Measurements from ENCODE around the gene GSPT1.

The GSPT1 gene

DNA sequence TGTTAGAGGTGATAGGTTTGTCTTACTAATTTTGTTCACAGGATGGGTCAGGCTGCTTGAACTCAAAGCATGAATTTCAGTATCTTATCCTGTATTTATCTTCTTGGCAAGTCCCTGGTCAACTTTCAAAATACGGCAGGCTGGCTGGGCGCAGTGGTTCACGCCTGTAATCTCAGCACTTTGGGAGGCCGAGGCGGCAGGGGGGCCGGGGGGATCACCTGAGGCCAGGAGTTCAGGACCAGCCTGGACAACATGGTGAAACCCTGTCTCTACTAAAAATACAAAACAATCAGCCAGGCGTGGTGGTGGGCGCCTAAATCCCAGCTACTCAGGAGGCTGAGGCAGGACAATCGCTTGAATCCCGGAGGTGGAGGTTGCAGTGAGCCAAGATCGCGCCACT, 39.5 kb downstream of the GSPT1 start:
- Histone ChIP-seq H3K36me3 (ENCODE audit: insufficient read depth, low read length) (peaks cover 75% of the 10 kb centered on the region), H3K4me2 (ENCODE audit: low read length) (no peak overlapping the region), H3K9ac (ENCODE audit: low read depth, low read length) (no peak overlapping the region), H3K9me3 (replicated peaks; ENCODE audit: low read length) (no peaks in the 10 kb centered on the region), H3K4me1 (ENCODE audit: control insufficient read depth, insufficient read depth, low read length) (peaks cover 11% of the 10 kb centered on the region), H3K27me3 (ENCODE audit: control insufficient read depth, insufficient read depth, low read length) (no peaks in the 10 kb centered on the region), H3K4me3 (ENCODE audit: low read length) (no peak overlapping the region)

DNA sequence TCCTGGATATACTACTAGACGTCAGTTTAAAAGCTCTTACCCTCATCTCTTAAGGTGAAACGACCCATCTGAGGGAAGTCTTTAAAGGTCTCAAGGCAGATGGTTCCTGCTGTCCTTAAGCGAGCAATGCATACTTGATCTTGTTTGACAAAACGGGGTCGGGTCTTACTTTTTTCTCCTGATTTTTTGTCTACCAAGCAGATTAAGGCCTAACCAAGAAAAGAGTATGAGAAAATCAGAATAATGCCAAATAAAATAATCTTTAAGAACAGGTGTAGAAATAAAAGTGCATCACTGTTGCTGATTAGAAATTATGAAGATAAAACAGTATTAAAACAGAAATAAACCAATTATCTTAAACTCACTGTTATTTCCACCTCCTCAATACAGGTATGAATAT, 40.0 kb downstream of the GSPT1 start:
- Histone ChIP-seq H3K4me3 (ENCODE audit: low read length) (no peak overlapping the region), H3K9me3 (replicated peaks; ENCODE audit: low read length) (no peaks in the 10 kb centered on the region), H3K4me2 (ENCODE audit: low read length) (no peak overlapping the region), H3K27me3 (ENCODE audit: control insufficient read depth, insufficient read depth, low read length) (no peaks in the 10 kb centered on the region), H3K36me3 (ENCODE audit: insufficient read depth, low read length) (peaks cover 70% of the 10 kb centered on the region), H3K4me1 (ENCODE audit: control insufficient read depth, insufficient read depth, low read length) (peaks cover 12% of the 10 kb centered on the region), H3K9ac (ENCODE audit: low read depth, low read length) (no peak overlapping the region)

DNA sequence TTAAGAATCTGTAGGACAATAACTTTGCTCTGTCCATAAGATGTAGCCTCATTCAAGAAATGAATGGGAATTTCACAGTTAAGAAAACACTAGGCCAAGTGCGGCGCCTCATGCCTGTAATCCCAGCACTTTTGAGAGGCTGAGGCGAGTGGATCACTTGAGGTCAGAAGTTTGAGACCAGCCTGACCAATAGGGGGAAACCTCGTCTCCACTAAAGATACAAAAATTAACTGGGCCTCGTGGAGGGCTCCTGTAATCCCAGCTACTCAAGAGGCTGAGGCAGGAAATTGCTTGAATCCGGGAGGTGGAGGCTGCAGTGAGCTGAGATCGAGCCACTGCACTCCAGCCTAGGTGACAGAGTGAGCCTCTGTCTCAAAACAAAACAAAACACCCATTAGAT, 44.6 kb downstream of the GSPT1 start:
- H3K9ac ChIP-seq (ENCODE audit: low read depth, low read length) = no peak overlapping the region
- peaks cover 61% of the 10 kb centered on the region for H3K36me3 ChIP-seq (ENCODE audit: insufficient read depth, low read length)
- H3K4me3 ChIP-seq (ENCODE audit: low read length) = no peak overlapping the region
- H3K4me2 ChIP-seq (ENCODE audit: low read length) = no peak overlapping the region
- H3K27me3 ChIP-seq (ENCODE audit: control insufficient read depth, insufficient read depth, low read length) = no peaks in the 10 kb centered on the region
- H3K4me1 ChIP-seq (ENCODE audit: control insufficient read depth, insufficient read depth, low read length) = peaks cover 15% of the 10 kb centered on the region
- no peaks in the 10 kb centered on the region for H3K9me3 ChIP-seq (replicated peaks; ENCODE audit: low read length)

DNA sequence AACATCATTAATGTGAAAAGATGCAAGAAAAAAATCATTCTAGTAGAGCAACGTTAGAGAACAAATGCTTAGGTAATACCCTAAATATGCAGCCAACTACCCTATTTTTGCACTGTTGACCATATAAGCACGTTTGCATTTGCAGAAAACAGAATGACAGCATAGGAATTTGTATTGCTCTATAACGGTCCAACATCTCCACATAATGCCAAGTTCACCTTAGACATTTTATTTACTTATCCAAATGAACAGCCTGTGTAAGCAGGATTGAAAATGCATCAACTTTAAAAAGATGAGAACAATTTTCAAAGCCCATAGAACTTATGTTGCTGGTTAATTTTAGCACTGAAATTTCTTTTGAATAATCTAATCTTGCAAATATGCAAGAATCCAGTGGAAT, 45.4 kb downstream of the GSPT1 start:
- Histone ChIP-seq H3K4me1 (ENCODE audit: control insufficient read depth, insufficient read depth, low read length) (peaks cover 21% of the 10 kb centered on the region), H3K36me3 (ENCODE audit: insufficient read depth, low read length) (peaks cover 53% of the 10 kb centered on the region), H3K4me3 (ENCODE audit: low read length) (no peak overlapping the region), H3K9me3 (replicated peaks; ENCODE audit: low read length) (no peaks in the 10 kb centered on the region), H3K4me2 (ENCODE audit: low read length) (no peak overlapping the region), H3K27me3 (ENCODE audit: control insufficient read depth, insufficient read depth, low read length) (no peaks in the 10 kb centered on the region), H3K9ac (ENCODE audit: low read depth, low read length) (no peak overlapping the region)

DNA sequence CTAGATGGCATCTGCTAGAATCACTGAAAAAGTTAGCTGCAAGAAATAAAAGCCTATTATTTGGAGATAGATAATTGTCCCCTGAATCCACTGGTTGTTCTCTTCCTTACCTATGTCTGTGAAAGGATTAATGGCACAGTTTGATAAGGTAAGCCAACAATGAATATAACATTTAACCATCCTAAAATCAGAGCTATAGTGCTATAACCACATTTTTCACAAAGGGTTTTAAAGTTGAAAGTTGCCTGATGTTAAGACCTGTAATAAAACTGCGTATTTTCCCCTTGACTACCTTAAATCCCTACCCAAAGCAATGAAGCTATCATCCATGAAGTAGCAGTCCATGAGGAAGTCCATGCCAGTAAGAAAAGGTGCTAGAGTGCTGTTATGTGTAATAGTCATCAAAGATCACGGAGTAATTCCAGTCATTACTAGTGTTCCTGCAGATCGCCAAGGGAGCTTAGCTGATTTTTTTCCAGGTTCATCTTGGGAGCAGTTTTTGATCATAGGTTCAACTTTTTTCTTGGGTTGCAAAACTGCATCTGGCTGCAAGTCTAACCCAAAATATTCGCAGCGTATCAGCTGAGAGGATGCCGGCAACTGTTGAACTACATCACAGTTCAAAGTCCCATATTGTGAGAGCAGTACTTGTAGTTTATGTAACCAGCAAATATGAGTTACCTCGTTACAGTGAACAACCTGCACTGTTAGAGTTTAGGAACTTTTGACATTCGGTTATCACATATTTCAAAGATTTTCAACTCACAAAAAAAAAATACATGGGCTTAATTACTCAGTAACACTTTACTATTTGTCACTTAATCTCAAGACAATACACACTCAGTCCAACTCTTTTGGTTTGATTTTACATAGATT, 46.2 kb downstream of the GSPT1 start:
- Histone ChIP-seq H3K4me3 (ENCODE audit: low read length) (no peak overlapping the region), H3K27me3 (ENCODE audit: control insufficient read depth, insufficient read depth, low read length) (no peaks in the 10 kb centered on the region), H3K36me3 (ENCODE audit: insufficient read depth, low read length) (peaks cover 47% of the 10 kb centered on the region), H3K9me3 (replicated peaks; ENCODE audit: low read length) (no peaks in the 10 kb centered on the region), H3K4me2 (ENCODE audit: low read length) (no peak overlapping the region), H3K4me1 (ENCODE audit: control insufficient read depth, insufficient read depth, low read length) (peaks cover 21% of the 10 kb centered on the region), H3K9ac (ENCODE audit: low read depth, low read length) (no peak overlapping the region)

DNA sequence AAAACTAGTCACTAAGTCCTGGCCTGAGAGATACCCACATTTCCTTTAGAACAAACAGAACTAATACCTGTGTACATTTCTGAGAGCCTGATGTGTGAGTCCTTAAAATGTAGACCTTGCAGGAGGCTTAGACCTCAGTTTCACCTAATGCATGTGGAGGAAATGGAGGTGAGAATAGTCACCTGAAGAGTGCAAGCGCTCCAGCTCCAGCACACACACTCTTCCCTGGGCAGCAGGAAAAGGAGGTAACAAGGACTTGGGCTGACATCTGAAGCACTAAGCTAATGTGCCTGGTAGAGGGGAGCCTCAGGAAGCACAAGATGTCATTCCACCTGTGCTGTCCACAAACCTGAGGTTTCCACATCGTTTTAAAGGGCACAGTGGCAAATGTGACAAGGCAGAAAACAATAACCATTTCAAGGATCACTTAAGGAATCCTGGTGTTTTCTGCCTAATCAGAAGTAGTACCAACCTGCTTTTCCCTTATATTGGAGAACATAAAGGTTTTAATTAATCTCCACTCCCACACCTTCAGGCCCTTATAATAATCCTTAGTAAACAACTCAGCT, 47.3 kb downstream of the GSPT1 start:
- Histone ChIP-seq H3K36me3 (ENCODE audit: insufficient read depth, low read length) (peaks cover 38% of the 10 kb centered on the region), H3K27me3 (ENCODE audit: control insufficient read depth, insufficient read depth, low read length) (no peaks in the 10 kb centered on the region), H3K4me3 (ENCODE audit: low read length) (no peak overlapping the region), H3K9me3 (replicated peaks; ENCODE audit: low read length) (no peaks in the 10 kb centered on the region), H3K9ac (ENCODE audit: low read depth, low read length) (no peak overlapping the region), H3K4me2 (ENCODE audit: low read length) (no peak overlapping the region), H3K4me1 (ENCODE audit: control insufficient read depth, insufficient read depth, low read length) (peaks cover 21% of the 10 kb centered on the region)

DNA sequence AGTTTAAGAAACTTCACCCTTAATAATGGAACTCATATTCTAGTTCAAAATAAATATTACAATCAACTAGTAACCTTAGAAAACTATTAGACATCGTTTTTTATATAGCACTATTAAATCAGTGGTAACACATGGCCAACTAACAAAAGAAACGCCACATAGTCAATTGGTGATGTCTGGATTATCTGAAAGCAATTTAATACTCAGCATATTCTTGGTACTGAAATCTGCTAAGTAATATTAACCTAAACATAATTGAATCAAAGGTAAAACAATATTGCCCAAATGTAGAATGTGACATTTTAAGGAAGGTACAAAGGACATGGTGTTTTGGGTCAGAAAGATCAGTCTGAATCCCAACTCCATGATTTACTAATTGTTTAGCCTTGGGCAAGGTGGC, 53.3 kb downstream of the GSPT1 start:
- Histone ChIP-seq H3K9ac (ENCODE audit: low read depth, low read length) (no peak overlapping the region), H3K36me3 (ENCODE audit: insufficient read depth, low read length) (no peaks in the 10 kb centered on the region), H3K9me3 (replicated peaks; ENCODE audit: low read length) (no peaks in the 10 kb centered on the region), H3K4me2 (ENCODE audit: low read length) (no peak overlapping the region), H3K4me1 (ENCODE audit: control insufficient read depth, insufficient read depth, low read length) (peaks cover 13% of the 10 kb centered on the region), H3K4me3 (ENCODE audit: low read length) (no peak overlapping the region), H3K27me3 (ENCODE audit: control insufficient read depth, insufficient read depth, low read length) (no peaks in the 10 kb centered on the region)

DNA sequence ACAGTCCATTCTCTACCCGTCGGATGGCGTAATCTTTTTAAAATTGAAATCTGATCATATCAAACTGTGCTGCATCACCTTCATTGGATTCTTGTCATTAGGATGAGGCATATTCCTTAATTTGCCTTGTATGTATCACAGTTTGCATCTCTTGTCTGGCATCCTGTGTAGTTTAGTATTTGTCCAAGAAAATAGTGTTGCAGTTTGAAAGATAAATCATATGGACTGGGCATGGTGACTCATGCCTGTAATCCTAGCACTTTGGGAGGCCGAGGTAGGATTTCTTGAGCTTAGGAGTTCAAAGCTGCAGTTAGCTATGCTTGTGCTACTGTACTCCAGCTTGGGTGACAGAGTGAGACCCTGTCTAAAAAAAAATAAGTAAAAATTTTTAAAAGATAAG, 58.6 kb downstream of the GSPT1 start:
- H3K4me3 ChIP-seq (ENCODE audit: low read length) = no peak overlapping the region
- H3K4me2 ChIP-seq (ENCODE audit: low read length) = no peak overlapping the region
- H3K9ac ChIP-seq (ENCODE audit: low read depth, low read length) = no peak overlapping the region
- H3K36me3 ChIP-seq (ENCODE audit: insufficient read depth, low read length) = no peaks in the 10 kb centered on the region
- peaks cover 7% of the 10 kb centered on the region for H3K4me1 ChIP-seq (ENCODE audit: control insufficient read depth, insufficient read depth, low read length)
- no peaks in the 10 kb centered on the region for H3K9me3 ChIP-seq (replicated peaks; ENCODE audit: low read length)
- no peaks in the 10 kb centered on the region for H3K27me3 ChIP-seq (ENCODE audit: control insufficient read depth, insufficient read depth, low read length)

DNA sequence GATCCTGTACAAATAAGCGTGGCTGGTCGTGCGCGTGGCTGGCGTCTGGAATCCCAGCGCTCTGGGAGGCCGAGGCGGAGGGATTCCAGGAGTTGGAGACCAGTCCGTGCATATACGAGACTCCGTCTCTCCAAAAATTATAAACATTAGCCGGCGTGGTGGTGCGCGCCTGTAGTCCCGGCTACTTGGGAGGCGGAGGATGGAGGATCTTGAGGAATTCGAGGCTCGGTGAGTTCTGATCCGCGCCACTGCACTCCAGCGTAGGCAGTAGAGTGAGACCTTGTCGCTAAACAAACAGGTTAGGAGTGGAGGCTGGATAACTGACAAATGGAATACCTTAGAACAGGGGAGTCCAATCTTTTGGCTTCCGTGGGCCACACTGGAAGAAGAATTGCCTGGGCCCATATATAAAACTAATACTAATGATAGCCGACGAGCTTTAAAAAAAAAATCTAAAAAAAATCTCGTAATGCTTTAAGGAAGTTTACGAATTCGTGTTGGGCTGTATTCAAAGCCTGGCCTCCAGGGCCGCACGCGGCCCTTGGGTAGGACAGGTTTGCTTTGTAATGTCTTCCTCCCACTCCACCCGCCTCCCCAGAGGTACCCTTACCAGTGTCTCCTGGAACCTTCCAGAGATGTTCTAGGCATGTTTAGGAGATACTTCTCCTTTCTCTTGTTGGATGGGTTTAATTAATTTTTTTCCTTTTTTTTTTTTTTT, 63.5 kb downstream of the GSPT1 start:
- no peaks in the 10 kb centered on the region for H3K27me3 ChIP-seq (ENCODE audit: control insufficient read depth, insufficient read depth, low read length)
- H3K9me3 ChIP-seq (replicated peaks; ENCODE audit: low read length) = no peaks in the 10 kb centered on the region
- H3K36me3 ChIP-seq (ENCODE audit: insufficient read depth, low read length) = peaks cover 22% of the 10 kb centered on the region
- peak overlapping the region; percentile 98 for H3K9ac ChIP-seq (ENCODE audit: low read depth, low read length)
- H3K4me1 ChIP-seq (ENCODE audit: control insufficient read depth, insufficient read depth, low read length) = peaks cover 21% of the 10 kb centered on the region
- peak overlapping the region; percentile 91 for H3K4me2 ChIP-seq (ENCODE audit: low read length)
- H3K4me3 ChIP-seq (ENCODE audit: low read length) = peak overlapping the region; percentile 98

DNA sequence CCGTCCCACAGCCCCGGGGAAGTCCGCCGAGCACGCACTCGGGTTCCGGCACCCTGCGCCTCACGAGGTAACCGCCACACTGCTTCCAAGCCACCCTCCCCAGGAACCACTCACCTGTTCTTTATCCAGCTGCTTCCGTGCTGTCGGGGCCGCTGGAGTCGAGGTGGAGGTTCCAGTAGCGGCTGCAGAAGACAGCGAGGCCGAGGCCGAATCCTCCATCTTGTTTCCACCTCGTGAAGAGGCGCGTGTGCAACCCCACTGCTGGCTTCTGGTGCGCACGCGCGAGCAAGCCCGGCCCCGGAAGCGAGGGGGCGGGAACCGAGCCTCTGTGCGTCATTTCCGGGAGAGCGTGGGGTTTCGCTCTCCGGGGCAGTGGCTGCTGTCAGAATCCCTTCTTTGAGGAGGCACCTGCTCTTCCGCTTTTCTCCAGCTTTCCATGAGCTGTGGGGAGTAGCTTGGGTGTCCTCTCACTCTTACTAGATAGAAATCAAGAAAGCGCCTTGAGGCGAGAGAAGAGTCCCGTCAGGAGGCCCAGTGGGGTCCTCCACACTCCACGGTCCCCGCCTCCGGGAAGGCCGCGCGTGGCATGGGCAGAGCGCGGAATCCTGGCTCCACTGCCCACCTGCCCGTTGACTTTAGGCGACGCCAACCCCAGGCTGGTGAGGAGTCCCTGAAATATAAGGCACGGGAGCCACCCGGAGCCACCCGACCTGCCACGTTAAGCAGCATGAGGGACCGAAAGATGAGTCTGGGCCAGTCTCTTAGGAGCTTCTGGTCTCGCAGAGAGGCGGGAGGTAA, 64.3 kb downstream of the GSPT1 start, which contains the start of gene RSL1D1:
Gene RSL1D1 (minus strand): TSS at position 249 of the 798 bp plus-strand sequence. CDS start 30 bp downstream, at position 219.
- H3K9me3 ChIP-seq (replicated peaks; ENCODE audit: low read length) = no peaks in the 10 kb centered on the region
- H3K9ac ChIP-seq (ENCODE audit: low read depth, low read length) = peak within 1 kb of the TSS; percentile 98
- peak within 1 kb of the TSS; percentile 98 for H3K4me3 ChIP-seq (ENCODE audit: low read length)
- peaks cover 29% of the 10 kb centered on the region for H3K36me3 ChIP-seq (ENCODE audit: insufficient read depth, low read length)
- peak within 1 kb of the TSS; percentile 91 for H3K4me2 ChIP-seq (ENCODE audit: low read length)
- H3K4me1 ChIP-seq (ENCODE audit: control insufficient read depth, insufficient read depth, low read length) = peaks cover 17% of the 10 kb centered on the region
- no peaks in the 10 kb centered on the region for H3K27me3 ChIP-seq (ENCODE audit: control insufficient read depth, insufficient read depth, low read length)

DNA sequence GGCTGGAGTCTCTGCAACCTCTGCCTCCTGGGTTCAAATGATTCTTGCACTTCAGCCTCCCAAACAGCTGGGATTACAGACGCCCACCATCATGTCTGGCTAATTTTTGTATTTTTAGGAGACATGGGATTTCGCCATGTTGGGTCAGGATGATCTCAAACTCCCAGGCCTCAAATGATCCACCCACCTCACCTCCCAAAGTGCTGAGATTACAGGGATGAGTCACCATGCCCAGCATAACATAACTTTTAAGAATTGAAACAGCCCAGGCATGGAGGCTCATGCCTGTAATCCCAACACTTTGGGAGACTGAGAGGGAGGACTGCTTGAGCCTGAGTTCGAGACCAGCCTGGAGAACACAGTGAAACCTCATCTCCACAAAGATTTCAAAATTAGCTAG, 66.9 kb downstream of the GSPT1 start:
- Histone ChIP-seq H3K36me3 (ENCODE audit: insufficient read depth, low read length) (peaks cover 52% of the 10 kb centered on the region), H3K9ac (ENCODE audit: low read depth, low read length) (no peak overlapping the region), H3K27me3 (ENCODE audit: control insufficient read depth, insufficient read depth, low read length) (no peaks in the 10 kb centered on the region), H3K4me3 (ENCODE audit: low read length) (no peak overlapping the region), H3K9me3 (replicated peaks; ENCODE audit: low read length) (no peaks in the 10 kb centered on the region), H3K4me1 (ENCODE audit: control insufficient read depth, insufficient read depth, low read length) (peaks cover 17% of the 10 kb centered on the region), H3K4me2 (ENCODE audit: low read length) (peak overlapping the region; percentile 21)
